H1 (cell line): Measurements from ENCODE around the gene AAMP. TPM values are rescaled to one million over a fixed set of nuclear protein-coding genes. Genes with fewer than 3 reads are reported as not detected.

Experiments used
- CTCF ChIA-PET: fragments of 300-600 bp; sonication (Branson Sonifier 250); formaldehyde crosslinking; loops from one replicate; lab custom pipeline; 2021; ENCODE audit not compliant: partially characterized antibody; lab: Charles Lee
- POLR2A ChIA-PET: fragments of 300-600 bp; sonication (Branson Sonifier 250); formaldehyde crosslinking; loops from one replicate; lab custom pipeline; 2021; ENCODE audit warnings: inconsistent platforms; ENCODE audit not compliant: partially characterized antibody; lab: Charles Lee
- DNase-seq, 2 experiments: peaks; one replicate each; pipeline versions ENCODE4 v3.0.0 to v3.0.0-alpha.2; 2010 to 2022; ENCODE audit warnings: low spot score in 2 of 2, low read depth in 1 of 2, mixed read lengths in 1 of 2
- FAIRE-seq: peaks from 2 replicates; lab custom pipeline; 2011; peaks lifted over from hg19 to GRCh38; lab: Jason Lieb, UNC
- H2AFZ ChIP-seq: 2 replicates; pipeline ENCODE4 v1.8.1; 2012; ENCODE audit warnings: low read length, inconsistent platforms
- H2AK5ac ChIP-seq: 2 replicates; pipeline ENCODE4 v1.6.1; 2013; ENCODE audit warnings: low read depth, low read length
- H2BK120ac ChIP-seq: replicated peaks from 2 replicates; pipeline ENCODE3; 2013; ENCODE audit warnings: low read depth, low read length, inconsistent platforms
- H2BK12ac ChIP-seq: 2 replicates; pipeline ENCODE4 v1.6.1; 2013; ENCODE audit warnings: low read depth, low read length
- H2BK15ac ChIP-seq: 2 replicates; pipeline ENCODE4 v1.6.1; 2013; ENCODE audit warnings: low read length
- H2BK20ac ChIP-seq: 2 replicates; pipeline ENCODE4 v1.6.1; 2013; ENCODE audit warnings: low read length
- H2BK5ac ChIP-seq: 2 replicates; pipeline ENCODE4 v1.6.1; 2013; ENCODE audit warnings: low read depth, low read length
- H3K14ac ChIP-seq: 2 replicates; pipeline ENCODE4 v1.6.1; 2013; ENCODE audit warnings: inconsistent platforms; ENCODE audit not compliant: insufficient read length
- H3K18ac ChIP-seq: 2 replicates; pipeline ENCODE4 v1.6.1; 2013; ENCODE audit warnings: low read length; ENCODE audit errors: extremely low read depth
- H3K23ac ChIP-seq: 2 replicates; pipeline ENCODE4 v1.6.1; 2013; ENCODE audit warnings: inconsistent platforms; ENCODE audit not compliant: insufficient read length
- H3K23me2 ChIP-seq: 2 replicates; pipeline ENCODE4 v1.6.1; 2013; ENCODE audit warnings: low read depth, low read length
- H3K27ac ChIP-seq: 2 replicates; pipeline ENCODE4 v1.6.1; 2011; ENCODE audit warnings: low read depth, low read length, inconsistent platforms
- H3K27me3 ChIP-seq, 4 experiments: replicated peaks in 1 of 4; 1 replicate in 1 of 4; 2 replicates in 3 of 4; pipeline versions ENCODE4 v1.6.1 to v1.8.1; 2011 to 2013; ENCODE audit warnings: low read length in 3 of 4, mild to moderate bottlenecking in 3 of 4, inconsistent platforms in 2 of 4, mixed read lengths in 2 of 4, moderate library complexity in 1 of 4; ENCODE audit not compliant: control insufficient read depth in 3 of 4, insufficient read depth in 3 of 4; ENCODE audit errors: extremely low read depth in 1 of 4
- H3K36me3 ChIP-seq, 4 experiments: 2 replicates each; pipeline versions ENCODE4 v1.6.1 to v1.8.1; 2011 to 2013; ENCODE audit warnings: mild to moderate bottlenecking in 4 of 4, low read length in 3 of 4, moderate library complexity in 2 of 4, control low read depth in 1 of 4, inconsistent platforms in 1 of 4; ENCODE audit not compliant: insufficient read depth in 4 of 4, control insufficient read depth in 2 of 4
- H3K4ac ChIP-seq: replicated peaks from 2 replicates; pipeline ENCODE3; 2013; ENCODE audit warnings: low read length, low read depth, mixed read lengths, inconsistent platforms; ENCODE audit not compliant: insufficient read length
- H3K4me1 ChIP-seq, 4 experiments: replicated peaks in 1 of 4; 1 replicate in 1 of 4; 2 replicates in 3 of 4; pipeline versions ENCODE4 v1.6.1 to v1.8.1; 2011 to 2013; ENCODE audit warnings: low read length in 3 of 4, inconsistent platforms in 2 of 4, mixed read lengths in 1 of 4; ENCODE audit not compliant: insufficient read depth in 4 of 4, control insufficient read depth in 3 of 4
- H3K4me2 ChIP-seq, 2 experiments: 2 replicates each; pipeline versions ENCODE4 v1.6.1 to v1.8.1; 2011 to 2013; ENCODE audit warnings: low read depth in 2 of 2, low read length in 2 of 2, control low read depth in 1 of 2, inconsistent platforms in 1 of 2, mild to moderate bottlenecking in 1 of 2; ENCODE audit not compliant: insufficient read depth in 1 of 2
- H3K4me3 ChIP-seq, 4 experiments: fragments of 200-600, 300-600 bp in 1 of 4; sonication (generic), shearing (Covaris generic), sonication (Bioruptor Twin) in 1 of 4; 2 replicates each; pipeline versions ENCODE4 v1.5.1 to v1.8.1; 2011 to 2016; ENCODE audit warnings: low read length in 4 of 4, low read depth in 3 of 4, control low read depth in 2 of 4, inconsistent platforms in 2 of 4, mild to moderate bottlenecking in 2 of 4, mixed read lengths in 1 of 4, moderate library complexity in 1 of 4; ENCODE audit not compliant: insufficient read depth in 2 of 4; ENCODE audit errors: extremely low read depth in 1 of 4
- H3K56ac ChIP-seq: replicated peaks from 2 replicates; pipeline ENCODE3; 2013; ENCODE audit warnings: low read depth, mild to moderate bottlenecking, mixed read lengths, low read length, inconsistent platforms; ENCODE audit not compliant: insufficient read length
- H3K79me1 ChIP-seq: 2 replicates; pipeline ENCODE4 v1.6.1; 2013; ENCODE audit warnings: low read depth, low read length, control low read depth
- H3K79me2 ChIP-seq, 2 experiments: 2 replicates each; pipeline versions ENCODE4 v1.6.1 to v1.8.1; 2012 to 2013; ENCODE audit warnings: low read length in 2 of 2, mild to moderate bottlenecking in 2 of 2, inconsistent platforms in 1 of 2; ENCODE audit not compliant: insufficient read depth in 2 of 2, control insufficient read depth in 1 of 2
- H3K9ac ChIP-seq, 4 experiments: replicated peaks in 1 of 4; 1 replicate in 1 of 4; 2 replicates in 3 of 4; pipeline versions ENCODE4 v1.6.1 to v1.8.1; 2011 to 2013; ENCODE audit warnings: low read depth in 3 of 4, low read length in 3 of 4, control low read depth in 2 of 4, mild to moderate bottlenecking in 2 of 4, moderate library complexity in 2 of 4, inconsistent platforms in 1 of 4; ENCODE audit errors: extremely low read depth in 1 of 4
- H3K9me3 ChIP-seq, 2 experiments: 2 replicates each; pipeline versions ENCODE4 v1.6.1 to v1.8.1; 2012 to 2013; ENCODE audit warnings: mild to moderate bottlenecking in 2 of 2, moderate library complexity in 2 of 2, control low read depth in 1 of 2, inconsistent platforms in 1 of 2, low read depth in 1 of 2, low read length in 1 of 2, mixed read lengths in 1 of 2; ENCODE audit not compliant: insufficient read depth in 2 of 2
- H4K20me1 ChIP-seq, 2 experiments: replicated peaks in 1 of 2; 2 replicates each; pipeline versions ENCODE3 to v1.8.1; 2011 to 2013; ENCODE audit warnings: inconsistent platforms in 2 of 2, low read length in 2 of 2, mild to moderate bottlenecking in 1 of 2; ENCODE audit not compliant: insufficient read depth in 2 of 2, control insufficient read depth in 1 of 2
- H4K5ac ChIP-seq: 2 replicates; pipeline ENCODE4 v1.6.1; 2013; ENCODE audit warnings: low read length, low read depth, mixed read lengths, inconsistent platforms; ENCODE audit not compliant: insufficient read length
- H4K8ac ChIP-seq: 2 replicates; pipeline ENCODE4 v1.8.0; 2013; ENCODE audit warnings: mild to moderate bottlenecking, moderate library complexity, low read length, inconsistent platforms; ENCODE audit not compliant: insufficient read depth; ENCODE audit errors: extremely low read depth
- H4K91ac ChIP-seq: replicated peaks from 2 replicates; pipeline ENCODE3; 2013; ENCODE audit warnings: low read length, mixed read lengths, inconsistent platforms; ENCODE audit not compliant: insufficient read length
- CREB1 ChIP-seq: IDR thresholded peaks from 2 replicates; pipeline ENCODE4 v1.6.1; 2012; ENCODE audit warnings: inconsistent platforms
- CTBP2 ChIP-seq: IDR thresholded peaks from 2 replicates; pipeline ENCODE4 v1.7.0; 2011; ENCODE audit warnings: borderline replicate concordance, mild to moderate bottlenecking, moderate library complexity, mixed read lengths, low read length; ENCODE audit not compliant: insufficient read depth, insufficient read length
- EGR1 ChIP-seq: IDR thresholded peaks from 2 replicates; pipeline ENCODE4 v1.6.1; 2011; ENCODE audit warnings: low read depth, low read length, borderline replicate concordance
- KDM4A ChIP-seq: IDR thresholded peaks from one replicate; pipeline ENCODE4 v1.7.1; 2012; ENCODE audit warnings: low read depth, mild to moderate bottlenecking, moderate library complexity, low read length, inconsistent platforms; ENCODE audit not compliant: severe bottlenecking
- MAX ChIP-seq: IDR thresholded peaks from 2 replicates; pipeline ENCODE4 v1.6.1; 2012; ENCODE audit warnings: inconsistent platforms
- NRF1 ChIP-seq: IDR thresholded peaks from 2 replicates; pipeline ENCODE4 v1.6.1; 2011; ENCODE audit warnings: mild to moderate bottlenecking, low read depth, low read length, improper control_type of control experiment
- RBBP5 ChIP-seq: IDR thresholded peaks from 2 replicates; pipeline ENCODE4 v1.7.1; 2012; ENCODE audit warnings: low read depth, mild to moderate bottlenecking, inconsistent platforms, low read length, moderate library complexity, borderline replicate concordance
- RFX5 ChIP-seq: IDR thresholded peaks from 2 replicates; pipeline ENCODE4 v1.6.1; 2011; ENCODE audit warnings: low read depth, low read length, improper control_type of control experiment, borderline replicate concordance
- SUZ12 ChIP-seq: fragments of 200-600 bp; sonication (generic); IDR thresholded peaks from 2 replicates; pipeline ENCODE4 v1.6.1; 2012; ENCODE audit warnings: mild to moderate bottlenecking, inconsistent platforms, low read length, moderate library complexity, mixed read lengths
- TAF1 ChIP-seq: IDR thresholded peaks from 2 replicates; pipeline ENCODE4 v1.6.1; 2011; ENCODE audit warnings: mild to moderate bottlenecking, low read depth, low read length
- TAF7 ChIP-seq: optimal IDR thresholded peaks from 2 replicates; pipeline ENCODE3; 2011; ENCODE audit warnings: low read depth, mild to moderate bottlenecking, inconsistent platforms, low read length, moderate library complexity, borderline replicate concordance
- whole genome bisulfite sequencing, 2 experiments: shearing (Covaris generic) in 1 of 2; methylation state at CpG; one replicate each; pipeline versions ENCODE4 v1.1.6 to v1.1.7; 2013 to 2015; ENCODE audit warnings: low lambda C conversion rate in 2 of 2, mixed read lengths in 2 of 2, inconsistent platforms in 1 of 2, low coverage in 1 of 2, missing lambda C conversion rate in 1 of 2; ENCODE audit not compliant: insufficient replicate concordance in 2 of 2, insufficient coverage in 1 of 2, insufficient read length in 1 of 2; ENCODE audit errors: extremely low coverage in 1 of 2, missing lambda C conversion rate in 1 of 2; 5-methylcytosine and 5-hydroxymethylcytosine counted together
- polyA plus RNA-seq, 7 experiments: library from polyadenylated mRNA; depleted of rRNA in 3 of 7; stranded (reverse) in 5 of 7; unstranded in 2 of 7; fragments of >200 nt in 5 of 7; fragments of 200-250 nt in 2 of 7; gene quantifications; 1 replicate in 5 of 7; 2 replicates in 1 of 7; 4 replicates in 1 of 7; pipeline versions ENCODE4 v1.2.1 to v1.2.3, GENCODE V29; 2011 to 2013; ENCODE audit warnings: missing spikeins in 2 of 7, mixed read lengths in 2 of 7
- total RNA-seq: library from RNA; stranded (reverse); fragmentation: NEBNext Ultra II Directional; extraction: Animal tissue kit (Norgen Biotek cat#: 25700); gene quantifications from 2 replicates; pipeline ENCODE4 v1.2.1, GENCODE V29; 2021

Gene AAMP
- total and polyA plus RNA-seq, 2 of the 8 experiments (the other 6 are each of a cell fraction or from before 2014, with no cell fraction given) = 119 to 125 TPM

- Histone ChIP-seq H3K9me3 (no peaks in the 10 kb centered on the region), H2AK5ac (no peak within 1 kb of the TSS), H3K4me1 (peaks cover 0 to 10% (median 3%) of the 10 kb centered on the region in 4 experiments; a peak in 3 of 7 replicates), H2BK120ac (no peak within 1 kb of the TSS), H2AFZ (peak within 1 kb of the TSS; percentile 64), H3K23me2 (peaks cover 2% of the 10 kb centered on the region; the same call in 1 of the 2 replicates), H2BK5ac (peak within 1 kb of the TSS; percentile 91), H3K27me3 (no peaks in the 10 kb centered on the region), H3K4me2 (peak within 1 kb of the TSS; percentile 68 to 92), H2BK15ac (no peak within 1 kb of the TSS), H2BK20ac (no peak within 1 kb of the TSS), H3K79me1 (peaks cover 14% of the 10 kb centered on the region; the same call in 1 of the 2 replicates), H4K20me1 (peaks cover 0 to 7% of the 10 kb centered on the region in 2 experiments), H3K56ac (peak within 1 kb of the TSS; percentile 26), H3K79me2 (peaks cover 35 to 44% of the 10 kb centered on the region in 2 experiments), H4K91ac (peak within 1 kb of the TSS; percentile 94), H3K14ac (peak within 1 kb of the TSS; percentile 37), H4K5ac (peak within 1 kb of the TSS; percentile 86), H3K23ac (no peak within 1 kb of the TSS), H3K18ac (peak within 1 kb of the TSS; percentile 89), H4K8ac (peak within 1 kb of the TSS; percentile 71; the same call in 1 of the 2 replicates), H3K4ac (peak within 1 kb of the TSS; percentile 61), H3K9ac (peak within 1 kb of the TSS; percentile 68 to 85 (median 75)), H2BK12ac (peak within 1 kb of the TSS; percentile 17; the same call in 1 of the 2 replicates), H3K27ac (peak within 1 kb of the TSS; percentile 69), H3K4me3 (peak within 1 kb of the TSS; percentile 87 to 95 (median 92)), H3K36me3 (peaks cover 0 to 9% (median 0%) of the 10 kb centered on the region in 4 experiments; a peak in 2 of 8 replicates)
- ChIA-PET POLR2A (interaction anchor here (0.5 to 1.8 kb wide), 3 partner anchors 15 to 41 kb away, joined by 3 to 12 read pairs (median 6); no protein-coding TSS in a partner anchor), CTCF (interaction anchor here (0.5 to 2.0 kb wide), 3 partner anchors 15 to 682 kb away, joined by 3 to 7 read pairs (median 3); no protein-coding TSS in a partner anchor)
- FAIRE-seq (no peak), DNase-seq (peak; percentile 68 to 91)
- WGBS, 2 experiments = 2% methylated on average over 33 of the region's 60 CpGs; no CpG with 5 or more reads in 1 of the 2 experiments
- TF ChIP-seq RBBP5 (peak; percentile 87; the same call in 1 of the 2 replicates), CREB1 (peak; percentile 78), RFX5 (peak; percentile 11; the same call in 1 of the 2 replicates), SUZ12 (peak; percentile 51; the same call in 1 of the 2 replicates), EGR1 (peak; percentile 83; the same call in 1 of the 2 replicates), TAF1 (peak; percentile 63), TAF7 (peak; percentile 9), MAX (peak; percentile 64; the same call in 1 of the 2 replicates), KDM4A (peak; percentile 63), NRF1 (peak; percentile 45), CTBP2 (peak; percentile 73)
These were observed 53.1 kb downstream of the AAMP start, which contains the start of gene ARPC2 for GRCh38 chr2:218216674-218217359. Gene ARPC2, plus strand, starts transcription at chr2:218217189. Its CDS starts 282 bp downstream, at chr2:218217471.
